Thyroid gland (tissue), 4 donors: ENCODE results near the gene UPB1.
"Not testable (repeated sequence)": the region's sequence is repeated elsewhere in the genome, so short reads cannot be mapped to it uniquely, and the experiment has no call there.

Experiments
- POLR2A ChIP-seq, 2 donors: fragments of 450-650 bp; IDR thresholded peaks; one replicate each; pipeline ENCODE4 v1.6.1; 2017; ENCODE audit warnings: antibody characterized with exemption in 2 of 2, mild to moderate bottlenecking in 2 of 2, moderate library complexity in 1 of 2
- TF ChIP-seq, protein P1 (sequence below), 6 experiments: fragments of 200-600 bp in 3 of 6; fragments of 450-650 bp in 3 of 6; sonication (generic) in 3 of 6; IDR thresholded peaks; one replicate each; pipeline ENCODE4 v1.5.1; 2016 to 2019; ENCODE audit warnings: antibody characterized with exemption in 6 of 6, mild to moderate bottlenecking in 2 of 6, inconsistent platforms in 1 of 6, moderate library complexity in 1 of 6

DNA sequence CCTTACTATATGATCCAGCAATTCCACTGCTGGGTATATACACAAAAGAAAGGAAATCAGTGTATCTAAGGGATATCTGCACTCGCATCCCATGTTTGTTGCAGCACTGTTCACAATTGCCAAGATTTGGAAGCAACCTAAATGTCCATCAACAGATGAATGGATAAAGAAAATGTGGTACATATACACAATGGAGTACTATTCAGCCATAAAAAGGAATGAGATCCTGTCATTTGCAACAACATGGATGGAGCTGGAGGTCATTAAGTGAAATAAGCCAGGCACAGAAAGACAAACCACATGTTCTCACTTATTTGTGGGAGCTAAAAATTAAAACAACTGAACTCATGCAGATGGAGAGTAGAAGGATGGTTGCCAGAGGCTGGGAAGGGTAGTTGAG is 5.7 kb upstream of the UPB1 start:
- not testable (repeated sequence) for TF ChIP-seq POLR2A (IDR thresholded peaks at IDR 0.05)
- TF ChIP-seq, protein P1, sequence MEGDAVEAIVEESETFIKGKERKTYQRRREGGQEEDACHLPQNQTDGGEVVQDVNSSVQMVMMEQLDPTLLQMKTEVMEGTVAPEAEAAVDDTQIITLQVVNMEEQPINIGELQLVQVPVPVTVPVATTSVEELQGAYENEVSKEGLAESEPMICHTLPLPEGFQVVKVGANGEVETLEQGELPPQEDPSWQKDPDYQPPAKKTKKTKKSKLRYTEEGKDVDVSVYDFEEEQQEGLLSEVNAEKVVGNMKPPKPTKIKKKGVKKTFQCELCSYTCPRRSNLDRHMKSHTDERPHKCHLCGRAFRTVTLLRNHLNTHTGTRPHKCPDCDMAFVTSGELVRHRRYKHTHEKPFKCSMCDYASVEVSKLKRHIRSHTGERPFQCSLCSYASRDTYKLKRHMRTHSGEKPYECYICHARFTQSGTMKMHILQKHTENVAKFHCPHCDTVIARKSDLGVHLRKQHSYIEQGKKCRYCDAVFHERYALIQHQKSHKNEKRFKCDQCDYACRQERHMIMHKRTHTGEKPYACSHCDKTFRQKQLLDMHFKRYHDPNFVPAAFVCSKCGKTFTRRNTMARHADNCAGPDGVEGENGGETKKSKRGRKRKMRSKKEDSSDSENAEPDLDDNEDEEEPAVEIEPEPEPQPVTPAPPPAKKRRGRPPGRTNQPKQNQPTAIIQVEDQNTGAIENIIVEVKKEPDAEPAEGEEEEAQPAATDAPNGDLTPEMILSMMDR (IDR thresholded peaks at IDR 0.05): not testable (repeated sequence)
